HEK293T (cell line): ENCODE measurements around the gene TMCO4.

Source experiments
- CTCF ChIA-PET: fragments of 350-600 bp; formaldehyde crosslinking; extraction: SDS; loops from one replicate; lab custom pipeline; 2021; ENCODE audit warnings: antibody characterized with exemption, inconsistent platforms; lab: Yijun Ruan, JAX
- POLR2A ChIA-PET: fragments of 350-600 bp; formaldehyde crosslinking; extraction: SDS; loops from one replicate; lab custom pipeline; 2020; ENCODE audit warnings: antibody characterized with exemption, inconsistent platforms; lab: Yijun Ruan, JAX
- DNase-seq: peaks from one replicate; pipeline ENCODE4 v3.0.0; 2012; ENCODE audit warnings: mixed read lengths; ENCODE audit errors: extremely low spot score
- ARNT ChIP-seq: fragments of 450-650 bp; IDR thresholded peaks from 2 replicates; pipeline ENCODE4 v1.6.1; 2017; ENCODE audit warnings: mild to moderate bottlenecking
- BHLHE40 ChIP-seq: fragments of 450-650 bp; IDR thresholded peaks from 2 replicates; pipeline ENCODE4 v1.6.1; 2016; ENCODE audit warnings: mild to moderate bottlenecking, moderate library complexity, borderline replicate concordance
- CTBP1 ChIP-seq: fragments of 450-650 bp; IDR thresholded peaks from 2 replicates; pipeline ENCODE4 v1.6.1; 2016; ENCODE audit warnings: borderline replicate concordance
- ELF4 ChIP-seq: fragments of 450-650 bp; IDR thresholded peaks from 2 replicates; pipeline ENCODE4 v1.6.1; 2017; ENCODE audit warnings: antibody characterized with exemption
- FOXA1 ChIP-seq: fragments of 450-650 bp; IDR thresholded peaks from 2 replicates; pipeline ENCODE4 v1.6.1; 2016; ENCODE audit warnings: mild to moderate bottlenecking
- FOXK2 ChIP-seq: fragments of 450-650 bp; IDR thresholded peaks from 2 replicates; pipeline ENCODE4 v1.6.1; 2016; ENCODE audit warnings: mild to moderate bottlenecking
- FOXM1 ChIP-seq: fragments of 450-650 bp; IDR thresholded peaks from 2 replicates; pipeline ENCODE4 v1.6.1; 2017; ENCODE audit warnings: mild to moderate bottlenecking, borderline replicate concordance
- HDGF ChIP-seq: fragments of 450-650 bp; IDR thresholded peaks from 2 replicates; pipeline ENCODE4 v1.6.1; 2017; ENCODE audit warnings: antibody characterized with exemption, borderline replicate concordance
- L3MBTL2 ChIP-seq: fragments of 450-650 bp; conservative IDR thresholded peaks from 2 replicates; pipeline ENCODE4 v1.6.1; 2016; ENCODE audit warnings: mild to moderate bottlenecking
- LEF1 ChIP-seq: fragments of 450-650 bp; IDR thresholded peaks from 2 replicates; pipeline ENCODE4 v1.6.1; 2017; ENCODE audit warnings: mild to moderate bottlenecking, borderline replicate concordance
- NFRKB ChIP-seq: fragments of 450-650 bp; IDR thresholded peaks from 2 replicates; pipeline ENCODE4 v1.6.1; 2016; ENCODE audit warnings: mild to moderate bottlenecking, moderate library complexity
- SP1 ChIP-seq: fragments of 450-650 bp; IDR thresholded peaks from 2 replicates; pipeline ENCODE4 v1.6.1; 2017
- SUZ12 ChIP-seq: fragments of 450-650 bp; IDR thresholded peaks from 2 replicates; pipeline ENCODE4 v1.6.1; 2016; ENCODE audit warnings: mild to moderate bottlenecking
- TARDBP ChIP-seq: fragments of 450-650 bp; IDR thresholded peaks from 2 replicates; pipeline ENCODE4 v1.6.1; 2016
- ZNF384 ChIP-seq: fragments of 450-650 bp; IDR thresholded peaks from 2 replicates; pipeline ENCODE4 v1.6.1; 2016
- TF ChIP-seq, protein P1 (sequence below): fragments of 450-650 bp; IDR thresholded peaks from 2 replicates; pipeline ENCODE4 v1.6.1; 2016

The TMCO4 gene

GRCh38 chr1:19665186-19665495 is 134.6 kb downstream of the TMCO4 start:
- no peak for DNase-seq
- ChIA-PET CTCF (no interaction called here), POLR2A (no interaction called here)
- TF ChIP-seq TARDBP (no peak), ARNT (no peak), FOXA1 (no peak), LEF1 (no peak), NFRKB (no peak), L3MBTL2 (no peak), FOXK2 (no peak), FOXM1 (no peak), ELF4 (no peak), BHLHE40 (no peak), ZNF384 (no peak), SUZ12 (no peak), HDGF (no peak), CTBP1 (no peak), SP1 (no peak)
- TF ChIP-seq, protein P1, sequence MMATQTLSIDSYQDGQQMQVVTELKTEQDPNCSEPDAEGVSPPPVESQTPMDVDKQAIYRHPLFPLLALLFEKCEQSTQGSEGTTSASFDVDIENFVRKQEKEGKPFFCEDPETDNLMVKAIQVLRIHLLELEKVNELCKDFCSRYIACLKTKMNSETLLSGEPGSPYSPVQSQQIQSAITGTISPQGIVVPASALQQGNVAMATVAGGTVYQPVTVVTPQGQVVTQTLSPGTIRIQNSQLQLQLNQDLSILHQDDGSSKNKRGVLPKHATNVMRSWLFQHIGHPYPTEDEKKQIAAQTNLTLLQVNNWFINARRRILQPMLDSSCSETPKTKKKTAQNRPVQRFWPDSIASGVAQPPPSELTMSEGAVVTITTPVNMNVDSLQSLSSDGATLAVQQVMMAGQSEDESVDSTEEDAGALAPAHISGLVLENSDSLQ = no peak

DNA sequence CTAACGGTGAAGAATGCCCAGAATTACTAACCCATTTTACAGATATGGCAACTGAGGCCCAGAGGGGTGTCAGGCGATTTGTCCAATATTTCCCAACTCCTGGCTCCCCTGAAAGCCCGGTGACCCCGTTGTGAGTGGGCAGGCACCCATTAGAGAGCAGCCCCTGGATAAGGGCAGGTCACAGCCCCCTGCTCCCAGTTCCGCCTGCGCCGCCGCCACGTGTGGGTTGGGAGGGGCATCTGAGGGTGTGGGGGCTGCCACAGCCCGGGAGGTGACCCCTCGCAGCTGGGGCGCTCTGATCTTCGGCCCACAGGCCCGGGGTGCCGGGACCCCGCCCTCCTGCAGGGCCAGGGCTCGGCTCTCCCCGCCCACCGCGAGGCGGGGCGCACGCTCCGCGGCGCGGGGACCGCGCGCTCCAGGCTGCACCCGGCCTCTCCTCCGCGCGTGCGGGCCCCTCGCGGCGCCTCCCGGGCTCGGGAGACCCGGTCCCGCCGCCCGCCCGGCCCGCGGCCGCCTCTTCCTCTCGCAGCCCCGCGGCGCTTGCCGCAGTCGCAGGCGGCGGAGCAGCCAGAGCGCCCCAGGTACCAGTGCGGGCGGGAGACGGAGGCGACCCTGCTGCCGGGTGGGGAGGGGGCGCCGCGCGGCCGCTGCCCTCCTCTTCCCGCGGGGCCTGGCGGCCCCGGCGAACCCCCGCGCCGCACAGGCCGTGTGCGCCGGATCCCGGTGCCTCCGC is 135.1 kb downstream of the TMCO4 start, which contains the start of gene HTR6:
Gene HTR6, plus strand, starts transcription at position 423 of the 733 bp plus-strand sequence. CDS start 879 bp downstream, outside the sequence.
- peak; percentile 62 for DNase-seq
- ChIA-PET POLR2A (no interaction called here), CTCF (no interaction called here)
- TF ChIP-seq FOXK2 (no peak), HDGF (no peak), ARNT (no peak), SP1 (no peak), BHLHE40 (no peak), FOXM1 (no peak), CTBP1 (no peak), SUZ12 (no peak), LEF1 (no peak), FOXA1 (no peak), ELF4 (no peak), TARDBP (no peak)

- ChIA-PET CTCF (interaction anchor here (0.6 to 4.4 kb wide), 18 partner anchors 8 to 509 kb away, joined by 3 to 53 read pairs (median 4); no protein-coding TSS in a partner anchor), POLR2A (interaction anchor here (1.6 kb wide), 1 partner anchor 42 kb away, joined by 6 read pairs; no protein-coding TSS in a partner anchor)
- TF ChIP-seq FOXM1 = no peak
- no peak for TF ChIP-seq TARDBP
- TF ChIP-seq, protein P1 = no peak
- no peak for TF ChIP-seq SUZ12
- TF ChIP-seq NFRKB = no peak
- TF ChIP-seq FOXA1 = no peak
- no peak for TF ChIP-seq ZNF384
- TF ChIP-seq SP1 = no peak
- no peak for TF ChIP-seq BHLHE40
- no peak for TF ChIP-seq HDGF
- TF ChIP-seq FOXK2 = no peak
- DNase-seq = no peak
Measured at GRCh38 chr1:19662313-19662712, 137.4 kb downstream of the TMCO4 start.

- TF ChIP-seq ZNF384 (peak; percentile 91), L3MBTL2 (no peak)
- TF ChIP-seq, protein P1 = no peak
- ChIA-PET POLR2A (interaction anchor here (1.6 kb wide), 1 partner anchor 43 kb away, joined by 6 read pairs; no protein-coding TSS in a partner anchor), CTCF (interaction anchor here (0.6 to 4.4 kb wide), 22 partner anchors 8 to 509 kb away, joined by 3 to 53 read pairs (median 3); no protein-coding TSS in a partner anchor)
- no peak for DNase-seq
Measured at GRCh38 chr1:19661721-19662228, 137.9 kb downstream of the TMCO4 start.

- no peak for DNase-seq
- ChIA-PET POLR2A (no interaction called here), CTCF (no interaction called here)
- TF ChIP-seq FOXA1 (no peak), FOXM1 (no peak), HDGF (no peak), L3MBTL2 (no peak), FOXK2 (no peak), SUZ12 (no peak), ARNT (no peak), CTBP1 (no peak), NFRKB (no peak), ELF4 (no peak)
Measured at GRCh38 chr1:19658186-19658585, 141.5 kb downstream of the TMCO4 start.

DNA sequence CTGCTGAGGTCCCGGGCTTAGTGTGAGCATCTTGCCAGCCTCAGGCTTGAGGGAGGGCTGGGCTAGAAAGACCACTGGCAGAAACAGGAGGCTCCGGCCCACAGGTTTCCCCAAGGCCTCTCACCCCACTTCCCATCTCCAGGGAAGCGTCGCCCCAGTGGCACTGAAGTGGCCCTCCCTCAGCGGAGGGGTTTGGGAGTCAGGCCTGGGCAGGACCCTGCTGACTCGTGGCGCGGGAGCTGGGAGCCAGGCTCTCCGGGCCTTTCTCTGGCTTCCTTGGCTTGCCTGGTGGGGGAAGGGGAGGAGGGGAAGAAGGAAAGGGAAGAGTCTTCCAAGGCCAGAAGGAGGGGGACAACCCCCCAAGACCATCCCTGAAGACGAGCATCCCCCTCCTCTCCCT is 142.2 kb downstream of the TMCO4 start:
- ChIA-PET POLR2A (interaction anchor here (0.6 kb wide), 1 partner anchor 74 kb away, joined by 4 read pairs; no protein-coding TSS in a partner anchor), CTCF (no interaction called here)
- TF ChIP-seq FOXM1 (no peak), L3MBTL2 (no peak), HDGF (no peak), FOXK2 (no peak), ZNF384 (no peak), FOXA1 (no peak), SUZ12 (no peak), CTBP1 (no peak), ELF4 (no peak), ARNT (no peak), LEF1 (no peak), BHLHE40 (no peak), NFRKB (no peak), SP1 (no peak), TARDBP (no peak)
- TF ChIP-seq, protein P1 = no peak
- no peak for DNase-seq
